Measurements from ENCODE around the gene LDLRAD2.

Gene LDLRAD2

GRCh38 chr1:21801100-21801499 is 11.0 kb upstream of the LDLRAD2 start:
- Mint-ChIP-seq H3K27ac (no peak overlapping the region), H3K4me1 (ENCODE audit: low read depth) (no peaks in the 10 kb centered on the region), H3K36me3 (ENCODE audit: low read depth) (no peaks in the 10 kb centered on the region), H3K9me3 (no peaks in the 10 kb centered on the region), H3K4me3 (no peak overlapping the region), H3K27me3 (ENCODE audit: low read depth) (no peaks in the 10 kb centered on the region)
- no peak for DNase-seq (ENCODE audit: low spot score)

GRCh38 chr1:21804536-21804935 is 7.5 kb upstream of the LDLRAD2 start:
- no peak for DNase-seq (ENCODE audit: low spot score)
- Mint-ChIP-seq H3K36me3 (ENCODE audit: low read depth) (no peaks in the 10 kb centered on the region), H3K9me3 (no peaks in the 10 kb centered on the region)

GRCh38 chr1:21813542-21813941 is 1.5 kb downstream of the LDLRAD2 start:
- Mint-ChIP-seq H3K27me3 (ENCODE audit: low read depth) (peaks cover 14% of the 10 kb centered on the region), H3K4me3 (no peak overlapping the region), H3K4me1 (ENCODE audit: low read depth) (peaks cover 4% of the 10 kb centered on the region), H3K36me3 (ENCODE audit: low read depth) (no peaks in the 10 kb centered on the region), H3K9me3 (no peaks in the 10 kb centered on the region), H3K27ac (no peak overlapping the region)
- DNase-seq (ENCODE audit: low spot score): no peak

More at GRCh38 chr1:21804536-21804935, 7.5 kb upstream of the LDLRAD2 start:
- Mint-ChIP-seq H3K27ac (no peak overlapping the region), H3K27me3 (ENCODE audit: low read depth) (no peaks in the 10 kb centered on the region), H3K4me1 (ENCODE audit: low read depth) (no peaks in the 10 kb centered on the region), H3K4me3 (no peak overlapping the region)

GRCh38 chr1:21814241-21814918 is 2.3 kb downstream of the LDLRAD2 start:
- H3K27me3 Mint-ChIP-seq (ENCODE audit: low read depth): peaks cover 15% of the 10 kb centered on the region
- peaks cover 5% of the 10 kb centered on the region for H3K4me1 Mint-ChIP-seq (ENCODE audit: low read depth)
- H3K27ac Mint-ChIP-seq: no peak overlapping the region
- DNase-seq (ENCODE audit: low spot score): peak; percentile 18
- H3K4me3 Mint-ChIP-seq: peak overlapping the region; percentile 59
- no peaks in the 10 kb centered on the region for H3K9me3 Mint-ChIP-seq
- H3K36me3 Mint-ChIP-seq (ENCODE audit: low read depth): no peaks in the 10 kb centered on the region

- H3K27me3 Mint-ChIP-seq (ENCODE audit: low read depth): peaks cover 15% of the 10 kb centered on the region
- peak overlapping the region; percentile 64 for H3K4me3 Mint-ChIP-seq
- no peak for DNase-seq (ENCODE audit: low spot score)
- no peak overlapping the region for H3K27ac Mint-ChIP-seq
- H3K36me3 Mint-ChIP-seq (ENCODE audit: low read depth): no peaks in the 10 kb centered on the region
- peaks cover 5% of the 10 kb centered on the region for H3K4me1 Mint-ChIP-seq (ENCODE audit: low read depth)
- H3K9me3 Mint-ChIP-seq: no peaks in the 10 kb centered on the region
Measured at GRCh38 chr1:21814981-21815582, 3.0 kb downstream of the LDLRAD2 start.

- peaks cover 15% of the 10 kb centered on the region for H3K27me3 Mint-ChIP-seq (ENCODE audit: low read depth)
- no peak for DNase-seq (ENCODE audit: low spot score)
- no peaks in the 10 kb centered on the region for H3K9me3 Mint-ChIP-seq
- no peak overlapping the region for H3K4me3 Mint-ChIP-seq
- H3K36me3 Mint-ChIP-seq (ENCODE audit: low read depth): no peaks in the 10 kb centered on the region
- peaks cover 5% of the 10 kb centered on the region for H3K4me1 Mint-ChIP-seq (ENCODE audit: low read depth)
- no peak overlapping the region for H3K27ac Mint-ChIP-seq
Measured at GRCh38 chr1:21815724-21816321, 3.8 kb downstream of the LDLRAD2 start.

- H3K4me3 Mint-ChIP-seq: no peak overlapping the region
- H3K9me3 Mint-ChIP-seq: no peaks in the 10 kb centered on the region
- peaks cover 15% of the 10 kb centered on the region for H3K27me3 Mint-ChIP-seq (ENCODE audit: low read depth)
- no peak for DNase-seq (ENCODE audit: low spot score)
- no peaks in the 10 kb centered on the region for H3K36me3 Mint-ChIP-seq (ENCODE audit: low read depth)
- H3K4me1 Mint-ChIP-seq (ENCODE audit: low read depth): peaks cover 5% of the 10 kb centered on the region
- no peak overlapping the region for H3K27ac Mint-ChIP-seq
Measured at GRCh38 chr1:21816602-21817302, 4.7 kb downstream of the LDLRAD2 start.

- H3K36me3 Mint-ChIP-seq (ENCODE audit: low read depth): no peaks in the 10 kb centered on the region
- H3K4me1 Mint-ChIP-seq (ENCODE audit: low read depth): peaks cover 5% of the 10 kb centered on the region
- H3K4me3 Mint-ChIP-seq: no peak overlapping the region
- no peaks in the 10 kb centered on the region for H3K9me3 Mint-ChIP-seq
- DNase-seq (ENCODE audit: low spot score): peak; percentile 15
- H3K27me3 Mint-ChIP-seq (ENCODE audit: low read depth): peaks cover 6% of the 10 kb centered on the region
- H3K27ac Mint-ChIP-seq: no peak overlapping the region
Measured at GRCh38 chr1:21818656-21819055, 6.6 kb downstream of the LDLRAD2 start.

GRCh38 chr1:21820597-21821232 is 8.7 kb downstream of the LDLRAD2 start:
- H3K36me3 Mint-ChIP-seq (ENCODE audit: low read depth): no peaks in the 10 kb centered on the region
- H3K27ac Mint-ChIP-seq: no peak overlapping the region

GRCh38 chr1:21821385-21822019 is 9.4 kb downstream of the LDLRAD2 start:
- Mint-ChIP-seq H3K9me3 (no peaks in the 10 kb centered on the region), H3K27ac (no peak overlapping the region), H3K36me3 (ENCODE audit: low read depth) (no peaks in the 10 kb centered on the region), H3K4me1 (ENCODE audit: low read depth) (peaks cover 2% of the 10 kb centered on the region), H3K4me3 (no peak overlapping the region), H3K27me3 (ENCODE audit: low read depth) (peaks cover 2% of the 10 kb centered on the region)
- no peak for DNase-seq (ENCODE audit: low spot score)

More at GRCh38 chr1:21820597-21821232, 8.7 kb downstream of the LDLRAD2 start:
- no peak for DNase-seq (ENCODE audit: low spot score)
- Mint-ChIP-seq H3K9me3 (no peaks in the 10 kb centered on the region), H3K27me3 (ENCODE audit: low read depth) (peaks cover 2% of the 10 kb centered on the region), H3K4me3 (no peak overlapping the region), H3K4me1 (ENCODE audit: low read depth) (peaks cover 2% of the 10 kb centered on the region)

- H3K27ac Mint-ChIP-seq: no peak overlapping the region
- no peaks in the 10 kb centered on the region for H3K36me3 Mint-ChIP-seq (ENCODE audit: low read depth)
- no peaks in the 10 kb centered on the region for H3K9me3 Mint-ChIP-seq
- H3K27me3 Mint-ChIP-seq (ENCODE audit: low read depth): peaks cover 2% of the 10 kb centered on the region
- peaks cover 2% of the 10 kb centered on the region for H3K4me1 Mint-ChIP-seq (ENCODE audit: low read depth)
- no peak for DNase-seq (ENCODE audit: low spot score)
- H3K4me3 Mint-ChIP-seq: no peak overlapping the region
Measured at GRCh38 chr1:21822349-21822748, 10.3 kb downstream of the LDLRAD2 start.

- no peak for DNase-seq (ENCODE audit: low spot score)
- Mint-ChIP-seq H3K4me3 (no peak overlapping the region), H3K27me3 (ENCODE audit: low read depth) (peaks cover 2% of the 10 kb centered on the region), H3K4me1 (ENCODE audit: low read depth) (peaks cover 2% of the 10 kb centered on the region), H3K9me3 (no peaks in the 10 kb centered on the region), H3K36me3 (ENCODE audit: low read depth) (no peaks in the 10 kb centered on the region), H3K27ac (no peak overlapping the region)
Measured at GRCh38 chr1:21823206-21823979, 11.3 kb downstream of the LDLRAD2 start.

Data from T-helper 2 cell treated with Interferon-gamma antibody and Interleukin-4, amounts not matched to agents 5 μg/mL and 100 μg/mL, for 36 hours (primary cell).